HG03442 (cell line): ENCODE data around the gene SIT1.
"Not testable (repeated sequence)": the region's sequence is repeated elsewhere in the genome, so short reads cannot be mapped to it uniquely, and the experiment has no call there.

Experiments used
- ATAC-seq: cut with Tn5 transposase; IDR thresholded peaks from one replicate; pipeline ENCODE4 v1.9.1; 2021; ENCODE audit warnings: mild to moderate bottlenecking, moderate library complexity; ENCODE audit not compliant: unreplicated experiment

SIT1 gene

GRCh38 chr9:35660966-35661415 lies 10.3 kb upstream of the SIT1 start:
- ATAC-seq = no peak

GRCh38 chr9:35659340-35659739 lies 8.6 kb upstream of the SIT1 start:
- no peak for ATAC-seq

- ATAC-seq = no peak
Measured at GRCh38 chr9:35658968-35659220, 8.2 kb upstream of the SIT1 start.

- ATAC-seq = peak; percentile 50
Measured at GRCh38 chr9:35658137-35658967, 7.6 kb upstream of the SIT1 start, which contains the start of gene CCDC107. CCDC107 (plus strand) TSS chr9:35658292; CDS start chr9:35658380, 88 bp downstream.

GRCh38 chr9:35657546-35658136 lies 6.9 kb upstream of the SIT1 start, which contains the start of gene RMRP:
RMRP (minus strand) TSS chr9:35658019.
- peak; percentile 89 for ATAC-seq

GRCh38 chr9:35656831-35657545 lies 6.3 kb upstream of the SIT1 start:
- no peak for ATAC-seq

GRCh38 chr9:35656348-35656747 lies 5.6 kb upstream of the SIT1 start:
- ATAC-seq = no peak

GRCh38 chr9:35653611-35654010 lies 2.9 kb upstream of the SIT1 start:
- no peak for ATAC-seq

GRCh38 chr9:35652829-35653209 lies 2.1 kb upstream of the SIT1 start:
- no peak for ATAC-seq

GRCh38 chr9:35651956-35652828 lies 1.5 kb upstream of the SIT1 start:
- ATAC-seq = no peak

GRCh38 chr9:35649431-35650340 lies 1.0 kb downstream of the SIT1 start:
- no peak for ATAC-seq

- peak; percentile 84 for ATAC-seq
Measured at GRCh38 chr9:35646533-35647265, 4.0 kb downstream of the SIT1 start.

GRCh38 chr9:35646153-35646532 lies 4.6 kb downstream of the SIT1 start:
- no peak for ATAC-seq

GRCh38 chr9:35645736-35646135 lies 5.0 kb downstream of the SIT1 start:
- not testable (repeated sequence) for ATAC-seq

- ATAC-seq = no peak
Measured at GRCh38 chr9:35643046-35643445, 7.7 kb downstream of the SIT1 start.

- not testable (repeated sequence) for ATAC-seq
Measured at GRCh38 chr9:35641478-35641877, 9.3 kb downstream of the SIT1 start.

GRCh38 chr9:35640431-35640830 lies 10.3 kb downstream of the SIT1 start:
- not testable (repeated sequence) for ATAC-seq

- no peak for ATAC-seq
Measured at GRCh38 chr9:35639631-35640030, 11.1 kb downstream of the SIT1 start.

GRCh38 chr9:35639225-35639624 lies 11.5 kb downstream of the SIT1 start:
- ATAC-seq = not testable (repeated sequence)
